NCI-H2029 (cell line): ENCODE results near the gene CA12.
"Not testable (repeated sequence)": the region's sequence is repeated elsewhere in the genome, so short reads cannot be mapped to it uniquely, and the experiment has no call there.

ENCODE experiments used
- DNase-seq: peaks from one replicate; lab custom pipeline; 2025; lab: John Stamatoyannopoulos, UW

The CA12 gene

GRCh38 chr15:63357061-63357460 is 24.6 kb downstream of the CA12 start:
- DNase-seq, result no peak

GRCh38 chr15:63354821-63355650 is 26.6 kb downstream of the CA12 start:
- no peak for DNase-seq

- DNase-seq, result no peak
Measured at GRCh38 chr15:63353887-63354286, 27.8 kb downstream of the CA12 start.

DNA sequence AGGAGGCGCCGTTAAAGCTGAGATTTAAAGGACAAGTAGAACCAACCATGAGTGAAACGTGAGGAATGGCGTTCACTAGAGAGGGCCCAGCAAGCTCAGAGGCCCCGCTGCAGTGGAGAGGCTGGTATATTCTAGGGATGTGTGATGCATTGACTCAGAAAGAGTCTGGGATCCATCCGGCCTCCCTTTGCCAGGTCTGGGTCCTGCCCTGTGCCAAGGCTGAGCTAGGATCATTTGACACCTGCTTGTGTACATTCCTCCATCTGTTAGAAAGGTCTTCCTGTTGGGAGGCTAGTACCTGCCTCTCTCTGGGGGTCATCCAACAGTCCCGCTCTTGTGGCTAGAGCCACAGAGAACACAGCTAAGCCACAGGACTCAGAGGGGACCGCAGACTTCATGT is 28.4 kb downstream of the CA12 start:
- DNase-seq, result no peak

DNA sequence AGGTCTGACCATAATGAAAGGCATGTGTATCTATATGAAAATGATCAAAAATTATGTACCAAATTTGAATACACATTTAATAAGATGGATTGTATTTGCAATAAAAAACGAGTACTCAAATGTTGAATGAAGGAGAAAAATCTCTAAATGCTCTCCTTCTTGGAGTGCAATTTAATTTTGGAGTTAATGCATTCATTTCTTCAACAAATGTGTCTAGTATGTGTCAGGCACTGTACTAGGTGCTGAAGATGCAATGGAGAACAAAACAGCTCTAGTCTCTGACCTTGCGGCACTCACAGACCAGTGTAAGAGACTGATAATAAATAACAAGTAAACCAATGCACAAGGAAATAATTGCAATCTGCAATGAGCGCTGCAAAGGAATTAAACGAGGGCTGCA is 28.8 kb downstream of the CA12 start:
- no peak for DNase-seq

DNA sequence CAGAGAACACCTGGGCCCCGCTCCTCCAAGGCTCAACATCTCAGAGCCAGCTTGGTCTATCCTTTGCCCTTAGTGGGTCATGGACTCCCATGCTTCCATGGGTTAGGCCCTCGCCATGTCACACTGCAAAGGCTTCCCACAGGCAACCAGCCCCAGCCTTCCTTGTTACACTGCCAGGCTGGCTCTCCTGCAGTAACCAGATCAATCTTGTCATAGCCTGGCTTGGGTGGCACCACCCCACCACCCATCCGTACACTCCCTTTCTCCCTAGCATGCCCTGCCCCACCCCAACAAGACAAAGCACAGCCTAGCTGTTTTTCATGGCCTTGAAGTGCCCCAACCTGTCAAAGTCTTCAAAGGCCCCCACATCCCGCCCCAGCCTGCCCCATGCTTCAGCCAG is 30.5 kb downstream of the CA12 start:
- no peak for DNase-seq

DNA sequence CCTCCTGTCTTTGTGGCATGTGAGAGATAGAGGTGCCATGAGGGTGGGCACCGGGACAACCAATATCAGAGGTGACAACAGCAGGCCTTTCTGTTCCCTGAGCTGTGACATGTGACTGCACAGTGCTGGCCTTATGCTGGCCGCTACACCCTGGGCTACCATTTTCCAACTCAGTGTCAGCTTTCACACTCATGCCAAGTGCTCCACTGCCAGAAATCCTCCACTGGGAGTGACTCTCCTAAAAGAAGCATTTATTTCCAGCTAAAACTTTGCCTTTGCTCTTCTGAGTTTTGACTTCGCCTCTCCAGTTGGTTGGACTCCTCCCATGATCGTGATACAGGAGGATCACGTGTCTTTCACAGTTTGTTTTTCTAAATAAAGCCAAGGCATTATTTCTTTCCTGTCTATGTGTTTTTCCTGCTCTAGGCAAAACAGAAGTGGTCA is 31.4 kb downstream of the CA12 start:
- DNase-seq, result no peak

DNA sequence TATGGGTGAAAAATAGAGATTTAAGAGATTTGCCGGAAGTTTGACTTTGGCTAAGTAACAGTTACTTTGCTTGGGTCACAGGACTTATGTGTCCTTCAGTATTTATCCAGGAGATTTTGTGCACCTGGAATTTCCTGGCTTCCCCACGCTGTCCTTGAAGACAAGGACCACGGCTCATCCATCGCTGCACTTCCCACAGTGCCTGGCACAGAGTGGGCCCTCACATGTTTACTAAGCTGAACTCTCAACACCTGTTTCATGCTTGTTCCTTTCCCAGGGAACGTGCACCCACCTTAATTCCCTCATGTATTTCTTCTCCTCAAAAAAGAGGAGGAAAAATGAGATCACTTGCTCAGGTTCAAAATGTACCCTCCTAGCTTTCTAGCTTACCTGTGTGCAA is 32.0 kb downstream of the CA12 start:
- DNase-seq, result no peak

GRCh38 chr15:63349156-63349555 is 32.5 kb downstream of the CA12 start:
- DNase-seq, result no peak

GRCh38 chr15:63348392-63348791 is 33.3 kb downstream of the CA12 start:
- peak; percentile 26 for DNase-seq

DNA sequence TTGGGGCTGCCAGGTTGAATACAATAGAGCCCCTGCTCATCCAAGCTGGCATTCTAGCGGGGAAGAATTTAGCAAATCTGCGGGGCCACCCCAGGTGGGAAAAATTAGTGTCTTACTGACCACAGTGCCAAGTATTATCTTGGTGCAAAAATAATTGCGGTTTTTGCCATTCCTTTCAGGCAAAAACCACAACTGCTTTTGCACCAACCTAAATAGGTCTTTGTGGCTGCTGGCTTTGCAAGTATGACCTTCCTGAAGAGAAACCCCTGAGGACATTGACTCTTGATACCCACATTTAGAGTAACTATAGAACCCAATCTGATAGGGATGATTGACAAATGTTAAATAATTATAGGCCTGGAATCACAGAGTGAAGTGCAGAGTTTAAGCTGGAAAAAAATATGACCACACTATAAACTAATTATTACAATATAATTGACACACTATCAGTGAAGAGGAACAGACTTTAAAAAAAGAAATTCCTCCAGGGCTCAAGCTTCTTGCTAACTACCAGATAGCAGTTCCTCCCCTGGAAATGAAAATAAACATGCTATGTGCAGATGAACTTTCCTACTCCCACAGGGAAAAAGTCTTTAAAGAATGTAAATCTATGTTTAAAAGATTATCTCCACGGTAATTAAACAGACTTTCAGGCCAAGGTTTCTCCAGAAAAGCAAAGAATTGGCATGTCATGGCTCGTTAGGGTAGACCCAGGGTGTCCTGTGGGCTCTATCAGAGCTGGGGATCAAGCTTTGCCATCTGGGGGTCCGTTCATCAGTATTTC is 34.4 kb downstream of the CA12 start:
- no peak for DNase-seq

DNA sequence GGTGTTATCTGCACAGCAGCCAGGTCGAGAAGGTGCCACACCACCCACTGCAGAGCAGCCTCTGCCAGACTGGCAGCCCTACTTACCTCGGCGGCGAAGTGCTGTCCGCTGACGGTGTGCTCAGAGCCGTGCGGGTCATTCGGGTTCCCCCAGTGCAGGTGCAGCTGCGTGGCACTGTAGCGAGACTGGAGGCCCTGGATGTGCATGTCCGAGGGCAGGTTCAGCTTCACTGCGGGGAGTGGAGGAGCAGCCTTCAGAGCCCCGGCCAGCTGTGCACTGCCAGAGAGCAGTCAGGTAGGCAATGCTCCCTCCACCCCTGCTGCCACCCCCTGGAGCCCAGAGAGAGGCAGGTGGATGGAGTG is 36.3 kb downstream of the CA12 start:
- DNase-seq, result no peak

- no peak for DNase-seq
Measured at GRCh38 chr15:63344731-63345390, 36.8 kb downstream of the CA12 start.

DNA sequence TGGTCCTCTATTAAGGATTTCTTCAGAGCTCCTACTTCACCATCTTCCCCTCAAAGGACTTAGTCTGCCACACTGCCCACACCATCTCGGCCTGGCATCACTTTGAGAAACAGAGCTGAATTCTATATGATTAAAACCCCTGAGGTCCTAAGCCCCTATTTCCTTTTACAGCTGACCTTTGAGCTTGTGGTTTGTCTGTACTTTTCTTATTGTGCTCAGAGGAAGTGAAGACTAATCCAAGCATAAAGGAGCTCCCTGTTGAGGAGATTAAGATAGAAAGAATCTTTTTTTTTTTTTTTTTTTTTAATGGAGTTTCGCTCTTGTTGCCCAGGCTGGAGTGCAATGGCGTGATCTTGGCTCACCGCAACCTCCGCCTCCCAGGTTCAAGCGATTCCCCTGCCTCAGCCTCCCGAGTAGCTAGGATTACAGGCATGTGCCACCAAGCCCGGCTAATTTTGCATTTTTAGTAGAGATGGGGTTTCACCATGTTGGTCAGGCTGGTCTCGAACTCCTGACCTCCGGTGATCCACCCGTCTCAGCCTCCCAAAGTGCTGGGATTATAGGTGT is 38.6 kb downstream of the CA12 start:
- not testable (repeated sequence) for DNase-seq

DNA sequence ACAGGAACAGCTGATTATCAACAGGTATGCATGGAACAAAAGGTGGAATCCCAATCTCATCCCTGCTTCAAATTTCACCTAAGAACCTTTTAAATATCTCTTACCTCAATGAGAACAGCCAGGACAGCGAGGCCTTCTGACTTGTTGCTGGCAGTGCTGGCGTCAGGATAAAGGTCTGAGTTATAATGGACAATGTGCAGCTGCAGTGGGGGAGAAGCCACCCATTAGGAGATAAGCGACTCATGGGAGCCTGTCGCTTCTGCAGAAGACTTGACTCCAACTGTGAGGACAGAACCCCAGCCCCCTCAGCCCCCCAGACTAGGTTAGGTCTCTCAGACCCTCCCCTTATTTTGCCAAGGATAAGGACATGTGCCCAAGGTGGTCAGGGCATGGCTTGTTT is 39.7 kb downstream of the CA12 start:
- no peak for DNase-seq

DNA sequence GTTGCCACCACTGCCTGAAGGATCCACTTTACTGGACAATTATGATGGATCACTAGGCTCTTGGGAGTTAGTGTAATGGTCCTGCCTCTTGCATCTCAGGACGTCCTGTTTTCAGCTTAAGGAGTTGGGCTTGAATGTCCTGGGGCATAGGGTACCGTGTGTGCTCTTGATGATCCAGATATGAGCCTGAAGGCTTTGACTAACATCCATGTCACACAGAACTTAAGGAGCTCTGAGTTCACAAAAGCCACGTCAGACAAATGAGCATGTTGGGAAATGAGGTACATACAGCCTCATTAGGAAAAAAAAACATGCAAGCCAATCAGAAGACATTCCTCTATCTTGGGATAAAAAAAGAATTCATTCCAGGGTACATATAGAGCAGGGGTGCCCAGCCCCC is 40.8 kb downstream of the CA12 start:
- DNase-seq, result no peak

- no peak for DNase-seq
Measured at GRCh38 chr15:63340353-63340752, 41.3 kb downstream of the CA12 start.

DNA sequence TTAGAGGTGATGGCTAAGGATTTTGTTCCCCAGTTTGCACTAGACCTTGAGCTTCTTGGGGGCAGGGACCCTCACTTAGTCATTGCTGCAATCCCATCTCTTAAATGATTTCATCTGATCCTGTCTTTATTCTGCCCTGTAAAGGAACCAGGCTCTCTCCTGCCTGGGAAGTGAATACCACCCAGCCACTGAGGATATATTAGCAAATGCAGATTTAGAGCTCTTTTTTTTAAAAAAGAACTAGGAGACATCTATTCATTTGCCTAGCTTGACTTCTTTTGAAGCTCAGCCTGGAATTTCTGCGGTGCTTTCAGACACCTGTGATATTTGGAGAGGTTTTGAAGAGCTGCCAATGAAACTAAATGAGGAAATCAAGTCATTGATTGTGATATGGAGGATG is 41.8 kb downstream of the CA12 start:
- DNase-seq, result no peak

DNA sequence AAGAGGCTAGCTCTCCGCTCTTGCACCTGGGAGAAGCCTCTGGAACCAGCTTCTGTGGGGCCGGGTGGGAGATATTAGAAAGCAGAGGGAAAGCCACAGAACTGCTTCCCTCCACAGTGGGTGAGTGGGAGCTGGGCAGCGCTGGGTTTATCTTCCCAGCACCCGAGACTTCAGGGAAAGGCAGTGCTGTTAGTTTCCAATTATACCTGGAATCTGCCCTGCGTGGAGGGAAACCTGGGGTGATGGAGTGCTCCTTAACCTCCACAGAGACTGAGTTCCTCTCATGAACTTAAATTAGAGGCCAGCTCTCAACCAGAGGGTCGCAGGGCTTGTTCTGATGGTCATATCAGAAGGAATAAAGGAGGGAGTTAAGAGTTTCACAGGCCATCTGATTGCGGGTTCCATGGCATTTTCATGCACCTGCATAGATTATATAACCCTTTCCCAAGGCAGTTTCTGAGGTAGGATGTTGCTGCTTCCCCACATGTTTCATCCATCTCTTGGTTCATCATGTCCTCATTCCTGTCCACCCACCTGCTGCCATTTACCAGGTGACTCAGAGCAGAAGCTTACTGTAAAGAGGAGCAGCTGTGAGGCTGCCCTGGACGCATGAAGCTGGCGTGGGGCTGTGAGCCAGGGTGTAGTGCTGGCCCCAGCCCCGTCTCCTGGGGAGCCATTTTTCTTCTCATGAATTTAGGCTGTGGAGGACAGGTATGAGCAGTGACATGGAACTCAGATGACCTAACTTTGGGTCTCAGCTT is 42.5 kb downstream of the CA12 start:
- DNase-seq, result no peak

DNA sequence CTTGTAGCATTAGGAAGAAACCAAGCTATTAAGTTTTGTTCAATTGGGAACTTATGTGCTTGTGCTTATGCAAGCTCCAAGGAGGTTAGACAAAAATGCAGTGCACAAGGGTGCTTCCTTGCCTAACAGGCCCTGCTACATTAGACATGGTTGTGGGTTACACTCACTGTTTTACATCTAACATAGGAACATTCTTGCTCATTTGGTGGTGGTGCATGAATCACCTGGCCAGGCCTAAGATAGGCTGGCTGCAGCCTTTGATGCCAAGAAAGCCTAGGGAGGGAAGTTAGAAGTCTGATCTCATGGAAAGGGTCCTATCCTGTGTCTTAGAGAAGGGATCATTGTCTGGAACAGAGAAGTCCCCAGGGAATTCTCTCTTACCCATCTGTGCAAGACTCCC is 43.5 kb downstream of the CA12 start:
- DNase-seq, result no peak

- DNase-seq, result no peak
Measured at GRCh38 chr15:63337046-63337445, 44.6 kb downstream of the CA12 start.
